Epithelial cell of proximal tubule (primary cell): ENCODE measurements around the gene LOXL3. TPM values are rescaled to one million over a fixed set of nuclear protein-coding genes. Genes with fewer than 3 reads are reported as not detected.

Experiments used
- DNase-seq: peaks from one replicate; pipeline ENCODE4 v3.0.0-alpha.2; 2011; ENCODE audit warnings: low read depth
- H3K4me3 ChIP-seq: 2 replicates; pipeline ENCODE4 v1.5.1; 2011; ENCODE audit warnings: low read depth, mild to moderate bottlenecking, low read length
- CTCF ChIP-seq: conservative IDR thresholded peaks from 2 replicates; pipeline ENCODE4 v1.5.1; 2012; ENCODE audit warnings: low read depth, mild to moderate bottlenecking, low read length
- total RNA-seq: library from RNA; depleted of rRNA; stranded (reverse); fragments of >200 nt; gene quantifications from 2 replicates; pipeline ENCODE4 v1.2.3, GENCODE V29; 2015

The LOXL3 gene
- total RNA-seq, 1 donor from 2014 or later, result 5.9 TPM

GRCh38 chr2:74573747-74574562 is 20.2 kb upstream of the LOXL3 start:
- no peak overlapping the region for H3K4me3 ChIP-seq
- no peak for TF ChIP-seq CTCF
- DNase-seq, result no peak

GRCh38 chr2:74572178-74572925 is 18.6 kb upstream of the LOXL3 start:
- peak; percentile 66 for TF ChIP-seq CTCF
- DNase-seq, result no peak
- no peak overlapping the region for H3K4me3 ChIP-seq

- no peak overlapping the region for H3K4me3 ChIP-seq
- DNase-seq, result no peak
- TF ChIP-seq CTCF, result no peak
These were observed 17.3 kb upstream of the LOXL3 start for GRCh38 chr2:74571058-74571457.

- no peak overlapping the region for H3K4me3 ChIP-seq
- no peak for DNase-seq
- no peak for TF ChIP-seq CTCF
These were observed 15.9 kb upstream of the LOXL3 start for GRCh38 chr2:74569686-74570085.

GRCh38 chr2:74567881-74568280 is 14.1 kb upstream of the LOXL3 start:
- TF ChIP-seq CTCF, result no peak
- no peak for DNase-seq
- no peak overlapping the region for H3K4me3 ChIP-seq

GRCh38 chr2:74566754-74567085 is 13.0 kb upstream of the LOXL3 start:
- no peak for TF ChIP-seq CTCF
- DNase-seq, result no peak
- H3K4me3 ChIP-seq, result no peak overlapping the region
